Nephron (organoid): ENCODE data around the gene ADARB2.

ENCODE experiments used
- H3K27ac Mint-ChIP-seq, 3 experiments: 2 replicates each; pipeline ENCODE4 v1.8.0; 2020; ENCODE audit warnings: mixed read lengths in 3 of 3, mild to moderate bottlenecking in 2 of 3, moderate library complexity in 1 of 3
- H3K27me3 Mint-ChIP-seq: 2 replicates; pipeline ENCODE4 v1.8.0; 2021; ENCODE audit warnings: low read depth, mild to moderate bottlenecking, moderate library complexity, mixed read lengths
- H3K36me3 Mint-ChIP-seq: 2 replicates; pipeline ENCODE4 v1.8.0; 2020; ENCODE audit warnings: low read depth, mixed read lengths
- H3K4me1 Mint-ChIP-seq: 2 replicates; pipeline ENCODE4 v1.8.0; 2020; ENCODE audit warnings: mixed read lengths
- H3K4me3 Mint-ChIP-seq, 3 experiments: 2 replicates each; pipeline ENCODE4 v1.8.0; 2020; ENCODE audit warnings: mild to moderate bottlenecking in 3 of 3, mixed read lengths in 3 of 3, moderate library complexity in 2 of 3
- H3K9me3 Mint-ChIP-seq: 2 replicates; pipeline ENCODE4 v1.8.0; 2020; ENCODE audit warnings: mixed read lengths
- TF ChIP-seq, protein P1 (sequence below), 3 experiments: fragments of 200-600 bp; sonication (generic); IDR thresholded peaks; one replicate each; pipeline ENCODE4 v1.5.0; 2021; ENCODE audit warnings: antibody characterized with exemption in 3 of 3; ENCODE audit not compliant: unreplicated experiment in 3 of 3

The ADARB2 gene

DNA sequence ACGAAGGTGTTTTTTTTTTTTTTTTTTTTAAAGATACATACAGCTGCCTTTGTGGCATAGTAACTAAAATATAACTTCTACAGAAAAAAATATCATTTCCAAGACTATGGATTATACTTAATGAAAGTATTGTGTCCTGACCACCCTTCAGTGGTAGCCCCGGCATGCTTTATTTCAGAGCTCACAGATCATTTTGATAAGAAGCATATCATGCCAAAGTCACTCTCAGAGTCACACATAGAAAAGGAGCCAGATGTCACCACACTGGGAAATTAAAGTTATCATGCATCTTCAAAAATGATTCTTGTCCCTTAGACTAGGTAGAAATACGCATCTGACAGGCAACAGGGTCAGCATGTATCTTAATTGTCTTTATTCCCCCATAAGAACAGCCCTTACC is 3.0 kb downstream of the ADARB2 start:
- Mint-ChIP-seq H3K4me1 (peaks cover 15% of the 10 kb centered on the region), H3K36me3 (no peaks in the 10 kb centered on the region)

DNA sequence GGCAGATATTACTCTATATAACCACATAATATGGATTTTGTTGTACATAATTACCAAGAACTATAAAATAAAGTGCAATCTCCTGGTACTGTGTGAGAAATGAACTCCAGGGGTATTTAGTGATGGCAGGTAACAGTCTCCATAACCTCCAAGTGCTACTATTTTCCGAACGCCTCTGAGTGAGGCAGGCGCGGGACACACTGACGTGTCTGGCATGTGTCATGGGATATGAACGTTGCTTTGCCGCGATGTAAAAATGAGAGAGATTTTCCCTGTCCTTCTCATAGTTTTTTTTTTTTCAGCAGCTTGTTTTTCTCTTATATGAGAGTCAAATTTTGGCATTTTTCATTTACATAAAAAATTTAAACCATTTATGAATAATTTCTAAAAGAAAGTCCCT is 3.6 kb downstream of the ADARB2 start:
- Mint-ChIP-seq H3K36me3 (no peaks in the 10 kb centered on the region), H3K4me1 (peaks cover 15% of the 10 kb centered on the region), H3K27ac (no peak overlapping the region), H3K9me3 (no peaks in the 10 kb centered on the region), H3K27me3 (peaks cover 92% of the 10 kb centered on the region), H3K4me3 (no peak overlapping the region)
- TF ChIP-seq, protein P1, sequence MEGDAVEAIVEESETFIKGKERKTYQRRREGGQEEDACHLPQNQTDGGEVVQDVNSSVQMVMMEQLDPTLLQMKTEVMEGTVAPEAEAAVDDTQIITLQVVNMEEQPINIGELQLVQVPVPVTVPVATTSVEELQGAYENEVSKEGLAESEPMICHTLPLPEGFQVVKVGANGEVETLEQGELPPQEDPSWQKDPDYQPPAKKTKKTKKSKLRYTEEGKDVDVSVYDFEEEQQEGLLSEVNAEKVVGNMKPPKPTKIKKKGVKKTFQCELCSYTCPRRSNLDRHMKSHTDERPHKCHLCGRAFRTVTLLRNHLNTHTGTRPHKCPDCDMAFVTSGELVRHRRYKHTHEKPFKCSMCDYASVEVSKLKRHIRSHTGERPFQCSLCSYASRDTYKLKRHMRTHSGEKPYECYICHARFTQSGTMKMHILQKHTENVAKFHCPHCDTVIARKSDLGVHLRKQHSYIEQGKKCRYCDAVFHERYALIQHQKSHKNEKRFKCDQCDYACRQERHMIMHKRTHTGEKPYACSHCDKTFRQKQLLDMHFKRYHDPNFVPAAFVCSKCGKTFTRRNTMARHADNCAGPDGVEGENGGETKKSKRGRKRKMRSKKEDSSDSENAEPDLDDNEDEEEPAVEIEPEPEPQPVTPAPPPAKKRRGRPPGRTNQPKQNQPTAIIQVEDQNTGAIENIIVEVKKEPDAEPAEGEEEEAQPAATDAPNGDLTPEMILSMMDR (IDR thresholded peaks at IDR 0.05; ENCODE audit: unreplicated experiment in 3 of 3) = no peak

More for the DNA sequence above, 3.0 kb downstream of the ADARB2 start:
- Mint-ChIP-seq H3K27me3 (peaks cover 95% of the 10 kb centered on the region), H3K27ac (no peak overlapping the region), H3K9me3 (no peaks in the 10 kb centered on the region), H3K4me3 (no peak overlapping the region)
- TF ChIP-seq, protein P1 (IDR thresholded peaks at IDR 0.05; ENCODE audit: unreplicated experiment in 3 of 3) = no peak

- TF ChIP-seq, protein P1 (IDR thresholded peaks at IDR 0.05; ENCODE audit: unreplicated experiment in 3 of 3) = no peak
- H3K27me3 Mint-ChIP-seq = peaks cover 90% of the 10 kb centered on the region
- no peaks in the 10 kb centered on the region for H3K36me3 Mint-ChIP-seq
- no peak overlapping the region for H3K4me3 Mint-ChIP-seq
- H3K27ac Mint-ChIP-seq = no peak overlapping the region
- H3K9me3 Mint-ChIP-seq = no peaks in the 10 kb centered on the region
- peaks cover 9% of the 10 kb centered on the region for H3K4me1 Mint-ChIP-seq
Observed at GRCh38 chr10:1732564-1732996, 4.7 kb downstream of the ADARB2 start.

GRCh38 chr10:1731592-1731991 is 5.7 kb downstream of the ADARB2 start:
- Mint-ChIP-seq H3K9me3 (no peaks in the 10 kb centered on the region), H3K4me3 (no peak overlapping the region), H3K27me3 (peaks cover 82% of the 10 kb centered on the region), H3K36me3 (no peaks in the 10 kb centered on the region), H3K27ac (no peak overlapping the region), H3K4me1 (peaks cover 5% of the 10 kb centered on the region)
- TF ChIP-seq, protein P1 (IDR thresholded peaks at IDR 0.05; ENCODE audit: unreplicated experiment in 3 of 3) = no peak

- Mint-ChIP-seq H3K4me1 (no peaks in the 10 kb centered on the region), H3K9me3 (no peaks in the 10 kb centered on the region), H3K27ac (no peak overlapping the region), H3K4me3 (no peak overlapping the region), H3K36me3 (no peaks in the 10 kb centered on the region), H3K27me3 (peaks cover 64% of the 10 kb centered on the region)
- TF ChIP-seq, protein P1 (IDR thresholded peaks at IDR 0.05; ENCODE audit: unreplicated experiment in 3 of 3) = no peak
Observed at GRCh38 chr10:1729751-1730150, 7.6 kb downstream of the ADARB2 start.

DNA sequence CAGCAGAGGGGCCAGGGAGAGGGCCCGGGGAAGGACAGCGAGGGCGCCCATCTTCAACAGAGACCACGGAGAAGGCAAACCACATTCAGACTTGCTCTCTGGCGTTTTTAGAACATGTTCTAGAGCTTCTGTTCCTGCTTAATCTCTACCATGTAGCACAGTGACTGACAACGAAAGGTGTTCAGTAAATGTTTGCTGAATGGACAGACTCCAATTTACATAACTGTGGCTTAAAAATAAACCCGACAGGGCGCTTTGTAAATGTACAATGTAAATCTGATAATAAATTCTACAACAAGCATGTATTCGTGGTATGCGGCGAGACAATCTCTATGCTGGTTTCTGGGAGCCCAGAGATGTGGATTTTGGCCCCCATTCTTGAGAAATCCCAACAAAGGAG is 10.5 kb downstream of the ADARB2 start:
- Mint-ChIP-seq H3K4me1 (no peaks in the 10 kb centered on the region), H3K9me3 (no peaks in the 10 kb centered on the region), H3K36me3 (no peaks in the 10 kb centered on the region), H3K4me3 (no peak overlapping the region), H3K27me3 (peaks cover 47% of the 10 kb centered on the region), H3K27ac (no peak overlapping the region)
- TF ChIP-seq, protein P1 (IDR thresholded peaks at IDR 0.05; ENCODE audit: unreplicated experiment in 3 of 3) = no peak
